GM19372 (cell line): ENCODE results near the gene DNALI1.

Source experiments
- ATAC-seq: cut with Tn5 transposase; IDR thresholded peaks from one replicate; pipeline ENCODE4 v1.9.1; 2021; ENCODE audit warnings: mild to moderate bottlenecking, low read depth, moderate library complexity; ENCODE audit not compliant: unreplicated experiment

DNALI1 gene

DNA sequence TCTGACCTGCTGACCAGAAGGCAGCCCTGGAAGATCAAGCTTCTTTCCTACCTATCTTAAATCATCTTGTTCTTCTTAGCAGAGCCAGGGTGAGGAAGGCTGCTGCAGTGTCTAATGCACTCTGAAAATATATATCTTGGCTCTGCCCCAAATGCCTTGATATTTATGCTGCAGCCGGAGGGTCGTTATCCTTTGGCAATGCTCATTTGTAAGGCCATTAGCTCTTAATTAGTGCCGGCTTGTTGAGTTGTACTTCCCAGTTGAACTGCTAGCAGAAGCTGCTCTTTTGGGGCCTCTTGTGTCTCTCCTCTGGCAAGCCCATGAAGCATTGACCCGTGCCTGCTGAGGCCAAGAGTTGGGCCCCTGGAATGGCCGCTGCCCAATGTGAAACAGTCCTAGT, 43.2 kb downstream of the DNALI1 start:
- no peak for ATAC-seq

DNA sequence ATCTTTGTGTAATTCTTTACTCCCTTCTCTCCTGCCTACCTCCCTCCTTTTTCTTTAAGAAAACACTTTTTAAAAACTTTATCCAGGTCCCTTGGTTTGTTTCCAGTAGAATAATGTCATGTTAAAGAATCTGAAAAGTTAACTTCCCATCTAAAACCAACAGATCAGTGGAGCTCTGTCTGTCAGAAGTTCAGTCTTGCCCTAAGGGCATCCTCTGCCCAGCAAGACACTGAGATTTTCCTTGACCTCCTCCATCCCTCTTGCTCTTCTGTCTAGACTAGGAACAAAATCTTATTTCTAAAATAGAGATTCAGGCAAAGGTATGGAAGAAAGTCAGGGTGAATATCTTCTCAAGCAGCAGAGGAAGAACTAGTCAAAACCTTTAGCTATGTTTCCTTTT, 44.7 kb downstream of the DNALI1 start:
- no peak for ATAC-seq

DNA sequence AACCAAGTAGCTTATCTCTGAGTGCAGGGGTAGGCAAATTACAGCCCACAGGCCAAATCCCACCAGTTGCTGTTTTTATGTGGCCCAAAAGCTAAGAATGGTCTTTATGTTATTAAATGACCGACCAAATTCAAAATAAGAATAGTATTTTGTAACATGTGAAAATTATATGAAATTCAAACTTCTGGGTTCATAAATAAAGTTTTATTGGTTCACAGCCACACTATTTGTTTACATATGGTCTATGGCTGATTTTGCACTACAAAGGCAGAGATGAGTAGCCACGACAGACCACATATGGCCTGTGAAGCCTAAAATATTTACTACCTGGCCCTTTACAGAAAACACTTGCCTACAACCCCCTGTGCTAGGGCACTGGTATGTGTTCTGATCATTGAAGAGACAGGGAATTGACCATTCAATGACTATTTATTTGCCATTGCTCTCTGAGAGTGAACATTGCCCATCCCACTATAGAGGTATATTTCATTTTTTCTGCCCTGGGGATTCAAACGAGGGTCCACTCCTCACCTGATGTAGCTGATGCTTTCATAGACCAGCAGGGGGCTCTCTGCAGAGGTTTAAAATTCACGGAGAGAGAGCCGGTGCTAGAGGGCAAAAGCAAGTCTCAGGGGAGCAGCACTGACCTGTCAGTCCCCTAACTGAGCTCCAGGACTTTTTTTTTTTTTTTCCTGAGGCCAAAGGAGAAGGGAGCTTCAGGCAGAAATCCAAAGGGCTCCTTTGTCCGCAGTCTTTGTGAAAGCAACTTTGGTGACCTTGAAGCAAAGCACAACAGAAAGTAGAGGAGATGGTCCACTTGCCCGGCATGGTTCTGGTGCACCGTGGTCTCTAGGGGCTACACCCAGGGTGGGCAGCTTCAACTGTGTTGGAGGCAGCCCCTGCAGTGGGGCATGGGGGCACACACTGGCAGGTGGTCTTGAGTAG, 46.3 kb downstream of the DNALI1 start:
- no peak for ATAC-seq

DNA sequence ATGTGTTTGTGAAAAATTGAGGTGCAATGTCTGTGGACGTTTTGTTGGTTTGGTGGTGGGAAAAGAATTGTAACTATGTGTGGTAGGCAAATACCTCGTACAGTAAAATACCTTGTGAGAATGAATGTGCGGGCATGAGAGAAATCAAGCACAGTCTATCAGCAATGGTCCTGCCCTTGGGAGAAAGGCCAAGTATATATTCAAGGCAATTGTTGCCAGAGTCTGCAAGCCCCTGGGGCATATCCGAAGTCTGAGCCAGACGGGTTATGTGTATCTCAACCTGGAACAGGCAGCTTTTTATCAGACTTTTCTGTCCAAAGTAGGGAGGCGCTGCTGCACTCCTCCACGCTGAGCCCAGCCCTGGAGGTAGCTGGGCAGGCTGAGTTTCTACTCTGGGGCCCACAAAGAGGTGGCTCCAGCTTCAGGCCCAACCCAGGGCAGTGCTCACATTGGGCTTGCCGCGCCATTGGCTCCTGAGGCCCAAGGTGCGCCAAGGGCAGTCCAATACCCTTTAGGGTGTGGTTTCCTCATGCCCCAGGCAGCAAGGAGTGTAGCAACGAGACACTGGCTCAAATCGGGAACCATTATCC, 48.4 kb downstream of the DNALI1 start:
- no peak for ATAC-seq

DNA sequence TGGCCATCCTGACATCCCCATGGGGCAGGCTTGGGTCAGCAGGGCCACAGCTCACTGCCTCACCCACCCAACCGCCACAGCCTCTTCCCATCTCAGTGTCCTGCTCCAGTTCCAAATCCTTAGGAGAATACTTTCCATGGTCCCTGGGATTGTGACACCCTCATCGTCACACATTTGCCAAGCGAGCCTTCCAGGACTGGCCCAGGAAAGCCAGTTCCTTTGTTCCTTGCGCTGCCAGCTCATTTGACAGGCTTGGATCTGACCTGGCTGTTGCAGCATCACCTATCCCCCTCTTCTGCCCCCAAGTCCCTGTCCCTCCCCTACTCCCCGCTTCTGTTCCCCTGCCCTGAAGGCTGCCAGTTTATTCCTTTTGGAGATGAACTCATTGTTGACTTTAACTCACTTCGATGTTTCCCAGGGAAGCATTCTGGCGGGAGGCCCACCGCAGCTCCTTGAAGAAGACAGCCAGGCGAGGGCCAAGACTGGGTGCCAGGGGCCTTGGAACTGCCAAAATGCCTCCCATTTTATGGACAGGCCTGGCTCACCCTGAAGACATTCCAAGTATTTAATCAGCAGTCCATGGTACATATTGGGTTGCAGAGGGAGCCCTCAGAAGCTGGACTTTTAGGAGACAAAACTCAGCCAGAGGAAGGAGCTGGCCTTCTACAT, 49.2 kb downstream of the DNALI1 start:
- no peak for ATAC-seq

DNA sequence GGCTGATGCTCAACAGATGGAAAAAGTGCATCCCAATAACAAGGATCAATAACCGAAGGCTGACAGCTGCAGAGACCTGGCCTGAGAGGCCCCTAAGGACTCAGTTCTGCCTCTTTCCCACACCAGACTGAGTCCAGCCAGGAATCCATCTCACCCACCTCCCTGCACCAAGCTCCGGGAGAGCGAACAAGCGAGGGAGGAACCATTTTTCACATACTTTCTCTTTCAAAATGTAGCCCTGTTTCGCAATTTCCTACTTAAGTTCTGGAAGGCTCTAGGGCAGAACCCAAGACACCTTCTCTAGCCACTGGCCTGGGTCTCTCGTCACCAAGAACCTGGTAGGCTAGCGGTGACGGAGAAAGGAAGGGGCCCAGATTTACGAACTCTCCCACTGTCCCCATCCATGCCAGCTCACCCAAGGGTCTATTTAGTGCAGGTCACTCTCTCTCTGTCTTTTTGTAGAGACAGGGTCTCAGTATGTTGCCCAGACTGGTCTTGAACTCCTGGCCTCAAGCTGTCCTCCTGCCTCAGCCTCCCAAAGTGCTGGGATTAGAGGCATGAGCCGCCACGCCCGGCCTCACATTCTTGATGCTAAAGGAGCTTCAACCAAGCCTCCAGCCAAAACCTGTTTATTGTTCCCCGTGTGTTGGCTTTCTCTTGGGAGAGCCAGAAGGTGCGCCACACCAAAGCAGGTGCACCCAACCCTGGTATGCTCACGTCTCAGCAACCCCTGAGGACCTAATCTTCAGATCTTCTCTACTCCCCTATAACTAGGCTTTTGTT, 49.9 kb downstream of the DNALI1 start:
- ATAC-seq: no peak

DNA sequence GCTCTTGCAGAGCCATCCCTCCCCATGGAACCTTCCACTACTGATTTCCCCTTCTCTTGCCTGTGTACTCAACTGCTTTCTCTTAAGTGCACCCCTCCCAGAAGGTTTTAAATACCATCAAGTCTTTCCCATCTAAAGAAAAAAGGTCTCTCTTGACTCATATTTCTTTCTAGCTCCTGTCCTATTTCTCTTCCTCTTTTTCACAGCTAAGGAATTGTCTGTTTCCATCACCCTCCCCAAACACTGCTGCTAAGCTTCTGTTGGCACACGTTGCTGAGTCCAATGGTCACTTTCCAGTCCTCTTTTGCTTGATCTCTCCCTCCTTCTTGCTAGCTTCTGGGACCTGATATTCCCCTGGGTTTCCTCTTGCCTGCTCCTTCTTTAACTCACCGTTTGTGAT, 52.3 kb downstream of the DNALI1 start:
- ATAC-seq: no peak

DNA sequence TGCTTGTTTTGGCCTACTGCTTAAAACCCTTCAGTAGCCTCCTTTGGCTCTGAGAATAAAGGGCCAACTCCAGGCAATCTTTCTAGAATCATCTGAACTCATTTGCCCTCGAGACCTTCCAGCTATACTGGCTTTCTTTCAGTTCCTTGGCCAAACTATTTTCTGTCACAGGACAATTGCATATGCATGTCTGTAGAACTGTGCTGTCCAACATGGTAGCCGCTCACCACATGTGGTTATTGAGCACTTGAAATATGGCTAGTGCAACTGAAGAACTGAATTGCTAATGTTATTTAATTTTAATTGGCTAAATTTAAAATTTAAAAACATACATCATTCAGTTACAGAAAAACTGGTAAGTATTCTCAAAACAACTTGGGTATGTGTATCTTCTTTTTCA, 53.3 kb downstream of the DNALI1 start:
- ATAC-seq: no peak

DNA sequence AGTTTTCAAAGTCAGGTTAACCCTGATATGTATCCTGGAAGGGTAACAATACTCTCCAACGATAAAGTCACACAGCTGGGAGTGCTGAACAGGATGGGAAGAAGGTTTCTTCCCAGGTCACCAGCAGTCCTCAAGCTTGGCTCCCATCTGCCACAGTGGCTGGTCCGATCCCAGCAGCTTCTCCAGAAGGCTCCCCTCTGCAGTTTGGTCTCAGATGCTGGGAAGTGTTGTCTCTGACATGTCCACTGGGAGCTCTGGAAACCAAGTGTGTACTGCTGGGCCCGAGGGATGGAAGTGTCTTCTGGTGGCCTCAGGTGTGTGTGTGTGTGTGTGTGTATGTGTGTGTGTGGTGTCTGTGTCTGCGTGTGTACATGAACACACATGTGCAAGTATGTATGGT, 55.4 kb downstream of the DNALI1 start:
- no peak for ATAC-seq

DNA sequence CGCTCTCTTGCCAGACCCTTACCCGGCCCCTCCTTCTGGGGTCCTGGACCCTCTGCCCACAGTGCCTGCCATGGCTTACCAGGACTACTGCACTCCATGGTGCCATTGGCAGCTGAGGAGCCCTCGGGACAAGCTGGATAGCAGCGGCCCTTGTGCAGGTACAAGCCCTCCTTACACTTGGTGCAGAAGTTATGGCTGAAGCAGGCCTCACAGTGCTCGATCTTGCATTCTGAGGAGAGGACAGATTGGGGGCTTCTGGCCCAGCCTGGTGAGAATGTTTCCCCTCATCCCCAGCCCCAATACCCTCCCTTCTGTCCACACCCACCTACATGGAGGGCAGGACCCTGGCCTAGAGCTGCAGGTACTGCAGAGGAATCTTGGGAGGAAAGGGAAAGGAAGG, 57.4 kb downstream of the DNALI1 start:
- no peak for ATAC-seq

DNA sequence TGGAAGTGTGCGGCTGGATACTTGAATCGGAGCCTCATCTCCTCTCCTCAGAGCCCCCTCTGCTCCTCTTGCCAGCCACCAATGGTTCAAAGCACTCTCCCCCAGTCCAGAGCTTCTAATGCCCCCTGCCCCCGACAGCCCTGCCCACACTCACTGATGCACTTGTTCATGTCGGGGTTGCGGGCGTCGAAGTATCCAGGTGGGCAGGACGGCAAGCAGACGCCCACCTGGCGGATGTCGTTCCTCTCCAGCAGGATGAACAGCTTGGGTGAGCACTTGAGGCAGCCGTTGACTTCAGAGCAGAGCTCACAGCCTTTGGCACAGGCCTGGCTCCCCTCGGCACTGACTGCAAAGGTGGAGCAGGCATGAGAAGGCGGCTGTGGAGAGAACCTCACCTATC, 59.6 kb downstream of the DNALI1 start:
- no peak for ATAC-seq
